Stimulated activated effector memory CD8-positive, alpha-beta T cell treated with anti-CD3 and anti-CD28 coated beads, Interleukin-12 subunit alpha, Interleukin-12 subunit beta, amount 100 ng/mL, for 72 hours (primary cell): Measurements from ENCODE around the gene PDZD4.

Experiments used
- ATAC-seq: fragments of 150-1000 bp; cut with Tn5 transposase; 2 replicates; pipeline ENCODE4 v1.10.0; 2021
- DNase-seq, 2 donors: peaks; one replicate each; pipeline ENCODE4 v3.0.0; 2021 to 2022; ENCODE audit warnings: low spot score in 2 of 2
- H3K27ac Mint-ChIP-seq: one replicate; pipeline ENCODE4 v1.8.0; 2022; ENCODE audit warnings: mild to moderate bottlenecking, mixed read lengths
- H3K36me3 Mint-ChIP-seq: one replicate; pipeline ENCODE4 v1.8.0; 2022; ENCODE audit warnings: mild to moderate bottlenecking, mixed read lengths
- H3K4me1 Mint-ChIP-seq: one replicate; pipeline ENCODE4 v1.8.0; 2022; ENCODE audit warnings: mixed read lengths
- H3K4me3 Mint-ChIP-seq: one replicate; pipeline ENCODE4 v1.8.0; 2022; ENCODE audit warnings: mild to moderate bottlenecking, mixed read lengths
- H3K9me3 Mint-ChIP-seq: one replicate; pipeline ENCODE4 v1.8.0; 2022; ENCODE audit warnings: mixed read lengths

PDZD4 gene

GRCh38 chrX:153829799-153830639 lies at the start of gene PDZD4:
PDZD4 (minus strand) TSS chrX:153830544; CDS start chrX:153830298, 246 bp downstream.
- Mint-ChIP-seq H3K4me1 (peaks cover 13% of the 10 kb centered on the region), H3K4me3 (peak within 1 kb of the TSS; percentile 61), H3K36me3 (peaks cover 5% of the 10 kb centered on the region), H3K27ac (no peak within 1 kb of the TSS), H3K9me3 (no peaks in the 10 kb centered on the region)
- DNase-seq (no peak), ATAC-seq (peak; percentile 73)

- Mint-ChIP-seq H3K9me3 (no peaks in the 10 kb centered on the region), H3K27ac (no peak overlapping the region), H3K36me3 (peaks cover 6% of the 10 kb centered on the region), H3K4me1 (peaks cover 13% of the 10 kb centered on the region), H3K4me3 (no peak overlapping the region)
- ATAC-seq (no peak), DNase-seq (no peak)
Observed at GRCh38 chrX:153879741-153880439, 49.5 kb upstream of the PDZD4 start.

DNA sequence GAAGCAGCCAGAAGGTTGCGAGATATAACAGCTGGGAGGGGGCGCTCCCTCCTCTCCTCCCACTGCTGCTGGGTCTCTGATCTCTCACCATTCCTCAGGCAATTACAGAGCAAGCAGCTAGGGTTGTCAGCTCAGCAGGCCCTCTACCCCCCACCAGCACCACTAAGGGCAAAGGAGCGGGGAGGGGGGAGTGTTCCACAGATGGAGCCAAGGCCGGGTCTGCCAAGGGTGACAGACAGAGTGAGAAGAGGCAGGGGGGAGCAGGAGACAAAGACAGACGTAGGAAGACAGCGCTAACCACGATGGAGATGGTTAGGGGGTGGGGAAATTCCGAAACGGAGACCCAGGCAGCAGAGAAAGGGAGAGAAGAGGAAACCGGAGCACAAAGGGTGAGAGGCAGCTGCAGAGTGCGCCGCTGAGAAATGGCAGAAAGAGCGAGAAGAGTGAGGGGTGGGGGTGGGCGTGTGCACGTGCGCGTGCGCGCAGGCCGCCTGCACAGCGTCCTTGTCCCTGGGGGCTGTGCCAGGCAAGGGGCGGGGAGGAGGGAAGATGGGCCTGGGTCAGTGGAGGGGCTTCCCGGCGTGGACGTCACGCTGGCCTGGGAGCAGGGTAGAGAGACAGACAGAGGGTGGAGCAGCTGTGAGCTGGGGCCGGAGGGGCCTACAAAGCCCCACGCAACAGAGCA lies 48.8 kb upstream of the PDZD4 start:
- Mint-ChIP-seq H3K36me3 (peaks cover 13% of the 10 kb centered on the region), H3K9me3 (no peaks in the 10 kb centered on the region), H3K4me1 (peaks cover 20% of the 10 kb centered on the region), H3K27ac (no peak overlapping the region), H3K4me3 (peak overlapping the region; percentile 36)
- DNase-seq: no peak
- ATAC-seq: peak; percentile 40

DNA sequence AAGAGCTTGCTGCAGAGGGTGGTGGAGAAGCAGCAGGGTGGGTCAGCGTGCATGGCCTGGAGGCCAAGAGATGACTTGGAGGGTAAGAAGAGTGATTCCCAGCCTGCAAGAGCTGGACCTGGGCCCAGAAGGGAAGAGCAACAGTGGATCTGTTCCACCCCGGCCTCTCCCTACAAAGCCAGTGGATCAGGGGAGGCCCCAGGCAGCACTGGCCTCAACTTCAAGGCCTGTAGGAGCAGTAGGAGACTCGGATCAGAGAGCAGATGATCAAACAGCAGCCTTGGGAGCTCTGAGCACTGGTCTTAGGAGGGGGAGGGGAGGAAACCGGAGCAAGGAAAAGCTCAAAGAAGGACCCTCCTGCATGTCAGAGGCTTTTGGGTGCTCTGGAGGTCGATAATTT lies 48.0 kb upstream of the PDZD4 start:
- Mint-ChIP-seq H3K9me3 (no peaks in the 10 kb centered on the region), H3K4me3 (no peak overlapping the region), H3K27ac (no peak overlapping the region), H3K4me1 (peaks cover 20% of the 10 kb centered on the region), H3K36me3 (peaks cover 13% of the 10 kb centered on the region)
- no peak for DNase-seq
- ATAC-seq: no peak

DNA sequence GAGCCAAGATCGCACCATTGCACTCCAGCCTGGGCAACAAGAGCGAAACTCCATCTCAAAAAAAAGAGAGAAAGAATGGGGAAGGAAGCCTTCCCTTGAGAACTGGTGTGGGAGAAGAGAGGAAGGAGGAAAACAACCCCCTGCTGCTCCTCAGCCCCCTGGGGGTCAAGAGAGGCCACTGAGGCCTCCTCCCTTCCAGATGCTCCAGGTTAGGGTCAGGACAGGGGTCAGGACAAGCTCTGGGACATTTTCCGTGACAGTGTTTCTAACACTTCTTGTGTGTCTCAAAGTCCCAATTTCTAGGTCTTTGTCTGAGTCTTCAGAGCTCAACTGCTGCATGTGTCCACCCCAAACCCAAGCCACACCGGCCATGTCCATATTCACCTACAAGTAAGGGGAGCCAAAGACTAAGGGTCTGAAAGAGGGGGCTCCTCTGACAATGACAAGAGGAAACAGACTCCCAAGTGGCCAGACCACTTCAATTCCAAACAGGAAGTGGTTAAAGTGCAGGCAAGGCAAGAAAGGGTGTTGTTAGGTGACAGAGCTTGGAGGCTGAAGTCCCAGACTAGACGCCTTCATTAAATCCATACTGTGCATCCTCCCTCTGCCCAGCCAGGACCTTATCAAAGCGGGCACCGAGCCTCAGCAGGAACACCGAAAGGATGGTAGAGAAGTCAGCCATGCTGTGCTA lies 47.4 kb upstream of the PDZD4 start:
- no peak for DNase-seq
- H3K4me3 Mint-ChIP-seq: no peak overlapping the region
- no peak for ATAC-seq

DNA sequence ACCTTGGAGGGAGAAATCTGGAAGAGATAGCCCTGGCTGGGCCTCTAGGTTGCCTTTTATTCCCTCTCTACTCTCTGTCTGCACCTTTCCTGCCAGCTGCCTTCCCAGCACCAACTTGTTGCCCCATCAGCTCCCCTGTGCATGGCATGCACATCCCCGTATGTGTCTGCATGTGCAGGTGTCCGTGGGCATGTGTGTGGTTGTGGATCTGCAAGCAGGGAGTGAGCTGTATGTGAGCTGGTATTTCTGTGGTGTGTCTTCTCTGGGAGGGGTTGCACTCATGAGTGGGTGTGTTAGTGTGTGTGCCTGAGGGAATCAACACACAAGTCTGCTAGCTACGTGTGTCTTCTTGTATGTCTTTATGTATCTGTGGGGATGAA lies 45.8 kb upstream of the PDZD4 start:
- no peak overlapping the region for H3K4me3 Mint-ChIP-seq
- peaks cover 29% of the 10 kb centered on the region for H3K4me1 Mint-ChIP-seq
- no peak for DNase-seq
- H3K36me3 Mint-ChIP-seq: peaks cover 19% of the 10 kb centered on the region
- no peak overlapping the region for H3K27ac Mint-ChIP-seq
- H3K9me3 Mint-ChIP-seq: no peaks in the 10 kb centered on the region
- ATAC-seq: no peak

More for the DNA sequence above, 47.4 kb upstream of the PDZD4 start:
- Mint-ChIP-seq H3K9me3 (no peaks in the 10 kb centered on the region), H3K27ac (no peak overlapping the region), H3K36me3 (peaks cover 14% of the 10 kb centered on the region), H3K4me1 (peaks cover 22% of the 10 kb centered on the region)

DNA sequence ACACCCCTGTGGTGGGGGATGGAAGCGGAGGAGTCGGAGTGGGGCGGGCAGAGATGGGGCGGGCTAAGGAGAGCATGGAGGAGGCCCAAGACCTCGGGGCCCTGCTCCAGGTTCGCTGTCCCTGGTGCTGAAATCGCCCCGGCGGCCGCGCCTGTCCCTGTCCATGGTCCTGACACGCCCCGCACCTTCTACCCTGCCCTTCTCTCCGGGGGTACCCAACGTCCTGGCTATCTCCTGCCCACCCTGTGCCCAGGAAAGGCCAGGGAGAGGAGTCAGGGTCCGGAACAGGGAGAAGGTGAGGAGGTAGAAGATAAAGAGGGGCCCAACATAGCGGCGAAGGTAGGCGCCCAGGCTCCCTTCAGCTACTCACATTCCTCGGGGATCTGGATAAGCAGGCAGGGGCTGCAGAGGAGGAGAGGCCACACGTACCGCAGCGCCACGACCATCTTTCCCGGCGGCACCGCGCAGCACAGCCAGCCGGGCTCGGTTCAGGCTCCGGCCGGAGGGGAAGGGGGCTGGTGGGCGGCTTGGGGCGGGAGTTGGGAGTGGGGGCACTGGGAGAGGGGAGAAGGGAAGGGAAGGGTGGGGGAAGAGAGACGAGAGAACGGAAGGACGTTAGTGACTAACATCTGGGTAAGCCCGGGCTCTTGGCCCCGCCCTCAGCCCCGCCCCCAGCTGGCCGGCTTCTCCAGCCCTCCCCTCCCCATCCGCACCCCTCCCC lies 45.2 kb upstream of the PDZD4 start:
- Mint-ChIP-seq H3K9me3 (no peaks in the 10 kb centered on the region), H3K36me3 (peaks cover 19% of the 10 kb centered on the region), H3K27ac (no peak overlapping the region), H3K4me3 (no peak overlapping the region), H3K4me1 (peaks cover 29% of the 10 kb centered on the region)
- peak; percentile 67 for ATAC-seq
- peak; percentile 58 to 84 for DNase-seq

GRCh38 chrX:153874366-153875125 lies 44.2 kb upstream of the PDZD4 start:
- H3K27ac Mint-ChIP-seq: no peak overlapping the region
- H3K9me3 Mint-ChIP-seq: no peaks in the 10 kb centered on the region
- ATAC-seq (no peak), DNase-seq (no peak)
- no peak overlapping the region for H3K4me3 Mint-ChIP-seq
- H3K4me1 Mint-ChIP-seq: peaks cover 29% of the 10 kb centered on the region
- peaks cover 19% of the 10 kb centered on the region for H3K36me3 Mint-ChIP-seq

DNA sequence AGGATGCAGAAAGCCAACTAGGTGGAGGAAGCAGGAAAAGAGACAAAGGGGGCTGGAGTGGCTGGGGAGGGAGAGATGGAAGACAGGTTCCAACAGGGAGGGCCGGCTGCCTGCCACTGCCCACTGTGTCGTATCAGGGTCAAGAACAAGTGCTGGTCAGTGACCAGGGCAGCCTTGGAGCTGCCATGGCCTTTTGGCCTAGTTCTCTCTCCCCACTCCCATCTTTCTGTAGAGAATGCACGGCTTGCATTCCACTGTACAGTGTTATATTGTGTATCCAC lies 43.7 kb upstream of the PDZD4 start:
- Mint-ChIP-seq H3K4me1 (peaks cover 24% of the 10 kb centered on the region), H3K27ac (no peak overlapping the region), H3K4me3 (no peak overlapping the region), H3K36me3 (peaks cover 19% of the 10 kb centered on the region), H3K9me3 (no peaks in the 10 kb centered on the region)
- ATAC-seq (no peak), DNase-seq (no peak)

DNA sequence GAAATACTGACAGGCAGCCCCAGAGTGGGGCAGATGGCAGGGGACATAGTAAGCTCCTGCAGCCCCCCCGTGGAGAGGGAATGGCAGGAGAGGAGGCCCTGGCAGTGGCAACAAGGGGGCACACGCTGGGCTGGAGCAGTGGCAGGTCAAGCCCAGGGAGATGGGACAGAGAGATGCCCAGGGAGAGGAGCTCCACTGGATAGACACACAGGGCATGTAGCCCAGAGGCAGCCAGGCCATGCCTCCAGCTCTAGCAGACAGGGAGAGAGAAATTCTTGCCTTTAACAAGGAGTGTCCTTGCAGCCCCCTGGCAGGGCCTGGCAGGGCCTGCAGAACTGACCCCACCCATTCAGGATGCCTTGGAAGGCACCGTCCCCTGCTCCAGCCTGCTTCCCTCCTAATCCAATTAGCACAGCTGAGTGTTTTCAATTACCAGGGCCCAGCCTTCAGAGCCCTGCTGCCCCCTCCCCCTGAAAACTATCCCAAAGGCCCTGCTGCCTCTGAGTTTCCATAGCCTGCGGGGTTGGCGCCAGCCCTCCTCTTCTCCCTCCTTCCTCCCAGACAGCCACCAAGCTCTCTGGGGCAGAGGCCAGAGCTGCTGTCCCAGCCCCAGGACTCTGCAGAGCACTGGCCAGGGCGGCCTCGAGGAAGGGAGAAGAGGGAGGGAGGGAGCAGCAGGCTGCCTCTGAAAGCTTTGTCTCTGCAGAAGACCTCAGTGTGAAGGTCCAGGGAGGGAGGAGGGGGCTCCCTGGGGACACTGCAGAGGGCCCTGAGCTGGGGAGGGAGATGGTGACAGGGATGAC lies 43.1 kb upstream of the PDZD4 start:
- ATAC-seq (no peak), DNase-seq (no peak)
- Mint-ChIP-seq H3K36me3 (peaks cover 19% of the 10 kb centered on the region), H3K9me3 (no peaks in the 10 kb centered on the region), H3K4me3 (no peak overlapping the region), H3K4me1 (peaks cover 21% of the 10 kb centered on the region), H3K27ac (no peak overlapping the region)

DNA sequence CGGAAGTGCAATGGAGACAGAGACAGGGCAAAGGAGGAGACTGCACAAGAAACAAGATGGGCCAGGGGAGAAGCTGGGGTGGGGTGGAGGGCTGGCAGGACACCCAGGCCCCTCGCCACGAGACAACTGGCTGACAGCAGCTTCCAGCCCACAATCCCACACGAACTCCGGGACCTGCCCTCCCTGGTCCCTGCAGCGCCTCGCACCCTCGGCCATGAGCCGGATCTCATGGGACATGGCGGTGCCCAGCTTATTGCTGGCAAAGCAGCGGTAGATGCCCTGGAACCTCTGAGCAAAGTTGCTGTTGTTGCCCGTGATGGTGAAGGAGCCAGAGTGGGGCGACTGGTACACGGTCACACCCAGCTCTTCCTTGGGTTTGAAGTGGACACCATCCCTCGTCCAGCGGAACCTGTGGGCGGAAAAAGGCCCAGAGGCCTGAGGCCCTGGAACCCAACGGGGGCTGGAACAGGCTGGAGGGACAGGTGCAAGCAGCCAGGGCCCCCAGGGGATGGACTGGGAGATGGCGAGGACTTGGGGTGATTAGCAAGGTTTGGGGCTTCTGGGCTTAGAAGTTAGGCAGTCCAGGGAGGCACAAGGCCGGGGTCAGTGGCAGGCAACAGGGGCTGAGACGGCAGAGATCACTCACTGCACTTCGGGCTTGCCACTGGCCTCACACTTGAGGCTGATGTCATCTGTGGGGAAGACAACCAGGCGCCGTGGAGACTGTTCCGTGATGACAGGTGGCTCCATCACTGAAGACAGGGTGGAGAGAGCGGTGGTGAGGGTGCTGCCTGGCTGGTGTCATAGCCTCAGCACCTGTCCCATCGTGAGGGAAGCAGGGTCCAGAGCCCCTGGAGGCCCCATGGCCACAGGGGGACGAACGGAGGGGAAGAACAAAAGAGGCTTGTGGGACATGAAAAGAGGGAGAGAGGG lies 41.9 kb upstream of the PDZD4 start:
- H3K4me3 Mint-ChIP-seq: no peak overlapping the region
- H3K27ac Mint-ChIP-seq: no peak overlapping the region
- H3K4me1 Mint-ChIP-seq: peaks cover 21% of the 10 kb centered on the region
- DNase-seq (no peak), ATAC-seq (no peak)
- peaks cover 19% of the 10 kb centered on the region for H3K36me3 Mint-ChIP-seq
- H3K9me3 Mint-ChIP-seq: no peaks in the 10 kb centered on the region

GRCh38 chrX:153871451-153871850 lies 41.1 kb upstream of the PDZD4 start:
- no peak for ATAC-seq
- DNase-seq: no peak
- no peaks in the 10 kb centered on the region for H3K9me3 Mint-ChIP-seq
- H3K4me1 Mint-ChIP-seq: peaks cover 21% of the 10 kb centered on the region
- H3K36me3 Mint-ChIP-seq: peaks cover 19% of the 10 kb centered on the region
- no peak overlapping the region for H3K4me3 Mint-ChIP-seq
- no peak overlapping the region for H3K27ac Mint-ChIP-seq
